Endothelial cell of umbilical vein (primary cell): ENCODE results near the gene HK3. TPM values are rescaled to one million over a fixed set of nuclear protein-coding genes. Genes with fewer than 3 reads are reported as not detected.

Experiments
- BruUV-seq: library from RNA; stranded (reverse); fragments of 400-500 nt; replicated peaks from 2 replicates; lab custom pipeline; 2021; lab: Mats Ljungman, UMichigan
- CTCF ChIA-PET: fragments of 300-600, 350-600 bp; sonication (Branson Sonifier 250); formaldehyde crosslinking; loops from one replicate; lab custom pipeline; 2021; ENCODE audit warnings: antibody characterized with exemption, inconsistent platforms; lab: Charles Lee
- POLR2A ChIA-PET: fragments of 300-600, 350-600 bp; sonication (Branson Sonifier 250); formaldehyde crosslinking; loops from one replicate; lab custom pipeline; 2021; ENCODE audit warnings: antibody characterized with exemption, inconsistent platforms; lab: Charles Lee
- DNase-seq: peaks from one replicate; pipeline ENCODE4 v3.0.0-alpha.2; 2011; ENCODE audit warnings: low read depth, low spot score
- FAIRE-seq: peaks from 2 replicates; lab custom pipeline; 2011; peaks lifted over from hg19 to GRCh38; lab: Jason Lieb, UNC
- H2AFZ ChIP-seq: 2 replicates; pipeline ENCODE4 v1.6.0; 2012; ENCODE audit warnings: low read depth, low read length, control low read depth, inconsistent platforms
- H3K27ac ChIP-seq: 2 replicates; pipeline ENCODE4 v1.5.1; 2011; ENCODE audit warnings: low read depth, mild to moderate bottlenecking, control low read depth, low read length, moderate library complexity; ENCODE audit not compliant: insufficient read depth
- H3K27me3 ChIP-seq, 2 experiments: 2 replicates each; pipeline versions ENCODE4 v1.6.0 to v1.6.1; 2011; ENCODE audit warnings: low read length in 2 of 2, mixed read lengths in 1 of 2; ENCODE audit not compliant: control insufficient read depth in 2 of 2, insufficient read depth in 2 of 2
- H3K36me3 ChIP-seq, 2 experiments: 2 replicates in 1 of 2; 3 replicates in 1 of 2; pipeline ENCODE4 v1.5.1; 2011; ENCODE audit warnings: low read length in 2 of 2, mild to moderate bottlenecking in 1 of 2, moderate library complexity in 1 of 2; ENCODE audit not compliant: control insufficient read depth in 2 of 2, insufficient read depth in 2 of 2; ENCODE audit errors: extremely low read depth in 1 of 2
- H3K4me1 ChIP-seq: 3 replicates; pipeline ENCODE4 v1.5.1; 2011; ENCODE audit warnings: mild to moderate bottlenecking, low read length; ENCODE audit not compliant: control insufficient read depth, insufficient read depth; ENCODE audit errors: extremely low read depth
- H3K4me2 ChIP-seq: 2 replicates; pipeline ENCODE4 v1.6.1; 2011; ENCODE audit warnings: low read length, control low read depth, mixed read lengths; ENCODE audit not compliant: insufficient read depth
- H3K4me3 ChIP-seq, 3 experiments: fragments of 200-600 bp in 1 of 3; sonication (generic), shearing (Covaris generic) in 1 of 3; replicated peaks in 1 of 3; 2 replicates each; pipeline ENCODE4 v1.5.1; 2011 to 2016; ENCODE audit warnings: control low read depth in 3 of 3, low read length in 3 of 3, mild to moderate bottlenecking in 2 of 3, inconsistent platforms in 1 of 3, low read depth in 1 of 3, moderate library complexity in 1 of 3; ENCODE audit not compliant: insufficient read depth in 1 of 3
- H3K79me2 ChIP-seq: 2 replicates; pipeline ENCODE4 v1.6.0; 2012; ENCODE audit warnings: low read length, inconsistent platforms; ENCODE audit not compliant: control insufficient read depth, insufficient read depth
- H3K9ac ChIP-seq: replicated peaks from 2 replicates; pipeline ENCODE3; 2011; ENCODE audit warnings: low read length, control low read depth; ENCODE audit not compliant: insufficient read depth; ENCODE audit errors: extremely low read depth
- H3K9me1 ChIP-seq: replicated peaks from 3 replicates; pipeline ENCODE4 v1.6.0; 2011; ENCODE audit warnings: mild to moderate bottlenecking, low read length; ENCODE audit not compliant: control insufficient read depth, insufficient read depth; ENCODE audit errors: extremely low read depth
- H3K9me3 ChIP-seq: replicated peaks from 2 replicates; pipeline ENCODE4 v1.5.1; 2012; ENCODE audit warnings: low read length, inconsistent platforms; ENCODE audit not compliant: control insufficient read depth, insufficient read depth
- H4K20me1 ChIP-seq: replicated peaks from 2 replicates; pipeline ENCODE3; 2011; ENCODE audit warnings: mild to moderate bottlenecking, low read length; ENCODE audit not compliant: control insufficient read depth, insufficient read depth; ENCODE audit errors: extremely low read depth
- CTCF ChIP-seq, 2 donors: IDR thresholded peaks; 1 replicate in 1 of 2; 2 replicates in 1 of 2; pipeline ENCODE4 v1.5.1; 2011; ENCODE audit warnings: low read length in 2 of 2, mild to moderate bottlenecking in 2 of 2, moderate library complexity in 2 of 2, control low read depth in 1 of 2, inconsistent platforms in 1 of 2, low read depth in 1 of 2; ENCODE audit not compliant: insufficient read depth in 1 of 2; ENCODE audit errors: extremely low read depth in 1 of 2
- EZH2 ChIP-seq: IDR thresholded peaks from 2 replicates; pipeline ENCODE4 v1.6.1; 2012; ENCODE audit warnings: borderline replicate concordance, low read depth, mild to moderate bottlenecking, moderate library complexity, low read length, inconsistent platforms; ENCODE audit not compliant: severe bottlenecking
- FOS ChIP-seq: IDR thresholded peaks from 2 replicates; pipeline ENCODE4 v1.6.1; 2011; ENCODE audit warnings: mild to moderate bottlenecking, low read length, moderate library complexity, borderline replicate concordance; ENCODE audit not compliant: insufficient read depth
- GATA2 ChIP-seq: IDR thresholded peaks from 2 replicates; pipeline ENCODE4 v1.7.0; 2011; ENCODE audit warnings: low read depth, mild to moderate bottlenecking, moderate library complexity, mixed read lengths, low read length; ENCODE audit not compliant: insufficient read length, insufficient read depth
- JUN ChIP-seq: IDR thresholded peaks from 2 replicates; pipeline ENCODE4 v1.6.1; 2011; ENCODE audit warnings: borderline replicate concordance, low read depth; ENCODE audit not compliant: insufficient read length, insufficient read depth
- MAX ChIP-seq: IDR thresholded peaks from 2 replicates; pipeline ENCODE4 v1.6.1; 2011; ENCODE audit not compliant: insufficient read depth, insufficient read length
- MYC ChIP-seq: IDR thresholded peaks from one replicate; pipeline ENCODE4 v1.6.1; 2011; ENCODE audit warnings: mild to moderate bottlenecking, low read depth, low read length
- POLR2A ChIP-seq: IDR thresholded peaks from 2 replicates; pipeline ENCODE4 v1.6.1; 2012; ENCODE audit warnings: low read depth, mild to moderate bottlenecking, control low read depth, low read length
- POLR2AphosphoS5 ChIP-seq: IDR thresholded peaks from 2 replicates; pipeline ENCODE4 v1.6.1; 2012; ENCODE audit warnings: low read depth, mild to moderate bottlenecking, control low read depth, low read length, moderate library complexity; ENCODE audit not compliant: insufficient read depth
- dilution Hi-C: fragments of 300-500 bp; cut with MboI; formaldehyde crosslinking; loops from one replicate; pipeline ENCODE4 v1.15.0; 2019; ENCODE audit warnings: low sequenced_read_pairs; ENCODE audit not compliant: extremely low pct_ligation_motif_present
- intact Hi-C: fragments of 100-400 bp; cut with micrococcal nuclease; formaldehyde crosslinking; loops from one replicate; pipeline ENCODE4 v1.10.0; 2022
- polyA plus RNA-seq, 4 experiments: library from polyadenylated mRNA; depleted of rRNA in 3 of 4; stranded (reverse) in 3 of 4; unstranded in 1 of 4; fragments of >200 nt; gene quantifications; 2 replicates each; pipeline versions ENCODE4 v1.2.1 to v1.2.3, GENCODE V29; 2011 to 2012; ENCODE audit warnings: missing spikeins in 1 of 4
- total RNA-seq: library from RNA; stranded (reverse); gene quantifications from 2 replicates; pipeline ENCODE4 v1.2.3, GENCODE V29; 2021

HK3 gene
- total and polyA plus RNA-seq, 2 donors (not counting 3 experiments of a cell fraction or from before 2014, with no cell fraction given): not detected

GRCh38 chr5:176929654-176930053 is 30.5 kb upstream of the HK3 start:
- dilution Hi-C loops: no loop called here
- Histone ChIP-seq H2AFZ (no peak overlapping the region), H3K27ac (no peak overlapping the region), H3K9me1 (no peaks in the 10 kb centered on the region), H3K4me3 (no peak overlapping the region), H3K27me3 (no peaks in the 10 kb centered on the region), H3K36me3 (peaks cover 3 to 14% of the 10 kb centered on the region in 2 experiments), H3K79me2 (no peaks in the 10 kb centered on the region), H3K4me2 (no peak overlapping the region), H3K4me1 (no peaks in the 10 kb centered on the region), H3K9me3 (no peaks in the 10 kb centered on the region), H3K9ac (no peak overlapping the region), H4K20me1 (no peaks in the 10 kb centered on the region)
- DNase-seq (no peak), FAIRE-seq (no peak)
- ChIA-PET CTCF (interaction anchor here (1.2 kb wide), 1 partner anchor 269 kb away, joined by 3 read pairs; no protein-coding TSS in a partner anchor), POLR2A (no interaction called here)
- no peak for TF ChIP-seq JUN
- TF ChIP-seq POLR2AphosphoS5: no peak
- TF ChIP-seq MYC: no peak
- TF ChIP-seq EZH2: no peak
- no peak for TF ChIP-seq FOS
- TF ChIP-seq MAX: no peak
- TF ChIP-seq CTCF (IDR thresholded peaks at IDR 0.05; ENCODE audit: extremely low read depth in 1 of 2, insufficient read depth in 1 of 2, low read depth in 1 of 2, low read length in 2 of 2): no peak
- TF ChIP-seq GATA2: no peak
- TF ChIP-seq POLR2A: no peak
- BruUV-seq: no TSS peak
- intact Hi-C loops: no loop called here
